Spleen (tissue), 11 donors: ENCODE measurements around the gene CRISP3. TPM values are rescaled to one million over a fixed set of nuclear protein-coding genes. Genes with fewer than 3 reads are reported as not detected.
"Not testable (repeated sequence)": the region's sequence is repeated elsewhere in the genome, so short reads cannot be mapped to it uniquely, and the experiment has no call there.

Experiments used
- DNase-seq: peaks from one replicate; pipeline ENCODE4 v3.0.0-alpha.2; 2020
- H3K27ac ChIP-seq, 8 donors: fragments of 200-600 bp; sonication (generic) in 7 of 8; 1 replicate in 4 of 8; 2 replicates in 4 of 8; pipeline versions ENCODE4 v1.5.0 to v1.8.0; 2016 to 2021; ENCODE audit warnings: inconsistent platforms in 4 of 8, mild to moderate bottlenecking in 4 of 8, moderate library complexity in 1 of 8
- H3K27me3 ChIP-seq, 7 donors: fragments of 200-600 bp; sonication (generic) in 6 of 7; replicated peaks in 1 of 7; 1 replicate in 4 of 7; 2 replicates in 3 of 7; pipeline versions ENCODE4 v1.5.0 to v1.8.0; 2016 to 2021; ENCODE audit warnings: inconsistent platforms in 3 of 7, mild to moderate bottlenecking in 1 of 7
- H3K36me3 ChIP-seq, 6 donors: fragments of 200-600 bp; sonication (generic) in 5 of 6; 1 replicate in 4 of 6; 2 replicates in 2 of 6; pipeline versions ENCODE4 v1.5.0 to v1.8.0; 2016 to 2021; ENCODE audit warnings: inconsistent platforms in 2 of 6
- H3K4me1 ChIP-seq, 6 donors: fragments of 200-600 bp; sonication (generic) in 5 of 6; 1 replicate in 3 of 6; 2 replicates in 3 of 6; pipeline versions ENCODE4 v1.5.0 to v1.8.0; 2016 to 2021; ENCODE audit warnings: inconsistent platforms in 3 of 6
- H3K4me3 ChIP-seq, 8 donors: fragments of 200-600 bp; sonication (generic) in 7 of 8; 1 replicate in 4 of 8; 2 replicates in 4 of 8; pipeline versions ENCODE4 v1.5.0 to v1.8.0; 2016 to 2021; ENCODE audit warnings: inconsistent platforms in 4 of 8, mild to moderate bottlenecking in 4 of 8, moderate library complexity in 2 of 8
- H3K9me3 ChIP-seq, 8 donors: fragments of 200-600 bp; sonication (generic) in 7 of 8; 1 replicate in 4 of 8; 2 replicates in 4 of 8; pipeline versions ENCODE4 v1.5.0 to v1.8.0; 2016 to 2021; ENCODE audit warnings: inconsistent platforms in 4 of 8
- POLR2A ChIP-seq, 3 donors: fragments of 450-650 bp; IDR thresholded peaks; one replicate each; pipeline ENCODE4 v1.5.1; 2017; ENCODE audit warnings: antibody characterized with exemption in 3 of 3, mild to moderate bottlenecking in 1 of 3
- POLR2AphosphoS5 ChIP-seq, 3 donors: sonication (generic); formaldehyde crosslinking; IDR thresholded peaks; one replicate each; pipeline ENCODE4 v1.5.1; 2017; ENCODE audit warnings: antibody characterized with exemption in 3 of 3
- WGBS, 5 donors: extraction: QIAGEN DNeasy Blood & Tissue Kit in 3 of 5; methylation state at CpG; one replicate each; pipeline versions ENCODE4 v1.1.5 to v1.1.7; 2013 to 2018; 5-methylcytosine and 5-hydroxymethylcytosine counted together
- intact Hi-C: fragments of 100-400 bp; cut with DNase I; formaldehyde crosslinking; loops from one replicate; pipeline ENCODE4 v1.15.0; 2023; ENCODE audit warnings: low total_unique reads
- polyA plus RNA-seq, 3 donors: library from polyadenylated mRNA; stranded (reverse); fragments of 200-250 nt; gene quantifications; one replicate each; pipeline ENCODE4 v1.2.1, GENCODE V29; 2013
- total RNA-seq, 7 donors: library from RNA; depleted of rRNA in 3 of 7; stranded (reverse); fragments of >200 nt in 3 of 7; fragmentation: NEBNext Ultra II Directional in 4 of 7; extraction: Animal tissue kit (Norgen Biotek cat#: 25700) in 4 of 7; gene quantifications; one replicate each; pipeline versions ENCODE4 v1.1.0 to v1.2.1, GENCODE V29; 2016 to 2021
- TF ChIP-seq, protein P1 (sequence below), 11 experiments: fragments of 200-600 bp in 7 of 11; fragments of 450-650 bp in 4 of 11; sonication (generic) in 4 of 11; IDR thresholded peaks in 8 of 11; conservative IDR thresholded peaks in 3 of 11; 1 replicate in 7 of 11; 2 replicates in 4 of 11; pipeline versions ENCODE4 v1.4.0 to v1.8.0; 2016 to 2021; ENCODE audit warnings: antibody characterized with exemption in 11 of 11, inconsistent platforms in 4 of 11, mild to moderate bottlenecking in 1 of 11
- donor health status: healthy with polysubstance abuse.
- donor health status: DM: no; HTN: no; CAD: no; lungs with moderate emphysema.
- donor health status: DM: no; HTN: no; CAD: no.
- donor health status: Bipolar disorder and iron deficiency.
- donor health status: healthy.
- donor health status: DM: no; HTN: no; CAD: no.
- donor health status: DM: yes; HTN: yes; CAD: no.

CRISP3 gene
- total and polyA plus RNA-seq, 10 donors: 0.29 to 49.7 (median 1.8) TPM

DNA sequence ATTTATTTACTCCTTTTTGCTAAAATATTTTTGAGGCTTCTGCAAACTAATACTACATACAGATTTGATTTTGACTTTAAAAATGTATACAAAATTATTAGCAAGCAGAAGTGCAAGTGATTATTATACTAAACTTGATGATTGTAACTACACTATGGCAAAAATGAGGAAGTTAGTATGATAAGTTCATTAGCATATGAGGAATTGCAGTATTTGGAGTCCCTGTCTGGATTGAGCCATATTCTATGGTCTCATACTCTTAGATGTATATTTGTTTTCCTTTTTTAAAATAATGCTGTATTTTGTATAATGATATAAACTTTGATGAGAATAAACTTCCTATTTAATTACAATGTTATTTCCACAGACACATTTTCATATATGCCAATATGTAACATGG is 13.9 kb downstream of the CRISP3 start:
- intact Hi-C loops: no loop called here
- TF ChIP-seq, protein P1, sequence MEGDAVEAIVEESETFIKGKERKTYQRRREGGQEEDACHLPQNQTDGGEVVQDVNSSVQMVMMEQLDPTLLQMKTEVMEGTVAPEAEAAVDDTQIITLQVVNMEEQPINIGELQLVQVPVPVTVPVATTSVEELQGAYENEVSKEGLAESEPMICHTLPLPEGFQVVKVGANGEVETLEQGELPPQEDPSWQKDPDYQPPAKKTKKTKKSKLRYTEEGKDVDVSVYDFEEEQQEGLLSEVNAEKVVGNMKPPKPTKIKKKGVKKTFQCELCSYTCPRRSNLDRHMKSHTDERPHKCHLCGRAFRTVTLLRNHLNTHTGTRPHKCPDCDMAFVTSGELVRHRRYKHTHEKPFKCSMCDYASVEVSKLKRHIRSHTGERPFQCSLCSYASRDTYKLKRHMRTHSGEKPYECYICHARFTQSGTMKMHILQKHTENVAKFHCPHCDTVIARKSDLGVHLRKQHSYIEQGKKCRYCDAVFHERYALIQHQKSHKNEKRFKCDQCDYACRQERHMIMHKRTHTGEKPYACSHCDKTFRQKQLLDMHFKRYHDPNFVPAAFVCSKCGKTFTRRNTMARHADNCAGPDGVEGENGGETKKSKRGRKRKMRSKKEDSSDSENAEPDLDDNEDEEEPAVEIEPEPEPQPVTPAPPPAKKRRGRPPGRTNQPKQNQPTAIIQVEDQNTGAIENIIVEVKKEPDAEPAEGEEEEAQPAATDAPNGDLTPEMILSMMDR (IDR thresholded peaks at IDR 0.05 in 8 of 11, conservative IDR thresholded peaks at IDR 0.05 in 3 of 11): no peak
- TF ChIP-seq POLR2AphosphoS5 (IDR thresholded peaks at IDR 0.05) (no peak), POLR2A (IDR thresholded peaks at IDR 0.05) (no peak)
- H3K9me3 ChIP-seq: no peaks in the 10 kb centered on the region

DNA sequence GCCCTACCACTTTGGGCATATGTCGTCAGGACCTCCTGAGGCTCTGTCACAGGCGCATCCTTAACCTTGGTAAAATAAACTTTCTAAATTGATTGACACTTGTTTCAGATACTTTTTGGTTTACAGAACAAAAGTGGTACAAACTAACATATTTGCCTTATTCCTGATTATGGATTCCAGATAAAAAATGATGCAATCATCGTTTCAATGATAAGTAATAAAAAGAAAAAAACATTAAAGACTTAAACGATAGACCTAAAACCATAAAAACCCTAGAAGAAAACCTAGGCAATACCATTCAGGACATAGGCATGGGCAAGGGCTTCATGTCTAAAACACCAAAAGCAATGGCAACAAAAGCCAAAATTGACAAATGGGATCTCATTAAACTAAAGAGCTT is 20.3 kb downstream of the CRISP3 start:
- WGBS, 5 donors: 65 to 86% (median 79%) methylated on average over 4 of the region's 4 CpGs
- DNase-seq, H3K27ac ChIP-seq, intact Hi-C loops, H3K27me3 ChIP-seq, H3K4me1 ChIP-seq, H3K4me3 ChIP-seq: not testable (repeated sequence)
- H3K36me3 ChIP-seq: peaks cover 0 to 20% (median 0%) of the 10 kb centered on the region in 6 donors
- peaks cover 0 to 36% (median 9%) of the 10 kb centered on the region in 8 donors for H3K9me3 ChIP-seq

More for the DNA sequence above, 13.9 kb downstream of the CRISP3 start:
- Histone ChIP-seq H3K36me3 (peaks cover 0 to 68% (median 0%) of the 10 kb centered on the region in 6 donors), H3K27ac (no peak overlapping the region), H3K4me3 (no peak overlapping the region), H3K27me3 (no peaks in the 10 kb centered on the region), H3K4me1 (no peaks in the 10 kb centered on the region)
- DNase-seq: no peak

DNA sequence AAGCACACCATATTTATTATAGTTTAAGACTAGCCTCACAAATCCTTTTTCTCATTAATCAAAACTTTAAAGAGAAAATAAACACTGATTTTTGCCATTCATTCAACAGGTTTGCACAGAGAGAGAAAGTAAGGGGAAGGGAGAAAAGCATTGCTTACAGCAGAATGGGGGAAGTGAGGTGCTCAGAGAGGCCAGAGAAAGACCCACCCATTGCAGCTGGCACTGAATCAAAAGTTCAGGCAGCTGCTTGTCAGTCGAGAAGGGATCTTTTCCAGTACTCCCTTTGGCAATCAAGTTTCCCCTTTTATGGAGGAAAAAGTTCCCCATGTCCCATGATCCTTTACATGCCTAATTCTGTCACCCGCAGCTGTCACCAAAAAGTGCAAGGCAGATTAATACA is 22.9 kb downstream of the CRISP3 start:
- Histone ChIP-seq H3K4me1 (no peaks in the 10 kb centered on the region), H3K27me3 (no peaks in the 10 kb centered on the region), H3K36me3 (no peaks in the 10 kb centered on the region), H3K4me3 (no peak overlapping the region), H3K27ac (no peak overlapping the region), H3K9me3 (peaks cover 0 to 42% (median 15%) of the 10 kb centered on the region in 8 donors)
- intact Hi-C loops: no loop called here
- TF ChIP-seq, protein P1 (IDR thresholded peaks at IDR 0.05 in 8 of 11, conservative IDR thresholded peaks at IDR 0.05 in 3 of 11): no peak
- TF ChIP-seq POLR2AphosphoS5 (IDR thresholded peaks at IDR 0.05) (no peak), POLR2A (IDR thresholded peaks at IDR 0.05) (no peak)
- no peak for DNase-seq
- WGBS, 5 donors: 63 to 80% (median 72%) methylated on average over 2 of the region's 2 CpGs

DNA sequence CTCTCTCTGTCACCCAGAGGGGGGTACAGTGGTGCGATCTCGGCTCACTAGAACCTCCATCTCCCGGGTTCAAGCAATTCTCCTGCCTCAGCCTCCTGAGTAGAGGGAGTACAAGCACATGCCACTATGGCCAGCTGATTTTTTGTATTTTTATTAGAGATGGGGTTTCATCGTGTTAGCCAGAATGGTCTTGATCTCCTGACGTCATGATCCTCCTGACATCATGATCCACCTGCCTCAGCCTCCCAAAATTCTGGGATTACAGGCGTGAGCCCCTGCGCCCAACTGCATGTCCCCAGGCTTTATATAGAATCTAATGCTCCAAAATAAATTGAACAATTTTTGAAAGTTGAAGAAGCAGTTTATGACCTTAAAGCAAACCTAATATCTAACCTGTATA is 23.8 kb downstream of the CRISP3 start:
- no peak for DNase-seq
- H3K27ac ChIP-seq: no peak overlapping the region
- no peaks in the 10 kb centered on the region for H3K4me1 ChIP-seq
- H3K27me3 ChIP-seq: no peaks in the 10 kb centered on the region
- H3K9me3 ChIP-seq: peaks cover 0 to 42% (median 15%) of the 10 kb centered on the region in 8 donors
- TF ChIP-seq POLR2AphosphoS5 (IDR thresholded peaks at IDR 0.05) (no peak), POLR2A (IDR thresholded peaks at IDR 0.05) (no peak)
- TF ChIP-seq, protein P1 (IDR thresholded peaks at IDR 0.05 in 8 of 11, conservative IDR thresholded peaks at IDR 0.05 in 3 of 11): no peak
- H3K4me3 ChIP-seq: no peak overlapping the region
- WGBS, 5 donors: 80 to 92% (median 89%) methylated on average over 7 of the region's 7 CpGs
- intact Hi-C loops: no loop called here
- H3K36me3 ChIP-seq: no peaks in the 10 kb centered on the region

DNA sequence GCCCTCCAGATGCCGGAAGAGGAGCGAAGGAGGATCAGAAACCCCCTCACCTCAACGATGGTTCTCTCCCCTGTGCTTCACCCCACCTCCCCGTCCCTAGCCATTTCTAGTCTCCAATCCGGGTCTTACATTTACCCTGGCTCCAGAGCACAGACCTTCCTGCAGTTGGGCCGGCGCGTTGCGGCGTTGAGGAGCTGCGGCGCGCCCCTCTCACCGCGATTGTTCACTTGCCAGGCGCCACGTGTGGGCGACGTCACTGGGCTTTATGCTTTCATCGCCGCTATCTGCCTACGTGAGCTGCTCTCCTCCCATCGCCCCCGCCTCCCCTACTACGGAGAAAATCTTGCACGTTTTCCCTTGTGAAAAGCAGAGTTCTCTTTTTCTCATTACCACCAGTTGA is 30.8 kb downstream of the CRISP3 start, which contains the start of gene CRISP2:
CRISP2 (minus strand) TSS at position 198 of the 400 bp plus-strand sequence. CDS start 4,347 bp downstream, outside the sequence.
- Histone ChIP-seq H3K36me3 (no peaks in the 10 kb centered on the region), H3K27ac (no peak within 1 kb of the TSS), H3K9me3 (peaks cover 0 to 13% (median under 1%) of the 10 kb centered on the region in 8 donors), H3K27me3 (no peaks in the 10 kb centered on the region), H3K4me1 (no peaks in the 10 kb centered on the region), H3K4me3 (no peak within 1 kb of the TSS)
- 60 to 79% (median 61%) methylated on average over 25 to 26 of the region's 26 CpGs for WGBS, 5 donors
- DNase-seq: no peak
- intact Hi-C loops: no loop called here
- TF ChIP-seq POLR2A (IDR thresholded peaks at IDR 0.05) (no peak), POLR2AphosphoS5 (IDR thresholded peaks at IDR 0.05) (no peak)
- TF ChIP-seq, protein P1 (IDR thresholded peaks at IDR 0.05 in 8 of 11, conservative IDR thresholded peaks at IDR 0.05 in 3 of 11): no peak
